NCI-H2171 treated with DMSO at 0.1 percent for 48 hours (cell line): ENCODE results near the gene TECPR1.

Source experiments
- DNase-seq: peaks from one replicate; lab custom pipeline; 2025; lab: John Stamatoyannopoulos, UW

TECPR1 gene, protein sequence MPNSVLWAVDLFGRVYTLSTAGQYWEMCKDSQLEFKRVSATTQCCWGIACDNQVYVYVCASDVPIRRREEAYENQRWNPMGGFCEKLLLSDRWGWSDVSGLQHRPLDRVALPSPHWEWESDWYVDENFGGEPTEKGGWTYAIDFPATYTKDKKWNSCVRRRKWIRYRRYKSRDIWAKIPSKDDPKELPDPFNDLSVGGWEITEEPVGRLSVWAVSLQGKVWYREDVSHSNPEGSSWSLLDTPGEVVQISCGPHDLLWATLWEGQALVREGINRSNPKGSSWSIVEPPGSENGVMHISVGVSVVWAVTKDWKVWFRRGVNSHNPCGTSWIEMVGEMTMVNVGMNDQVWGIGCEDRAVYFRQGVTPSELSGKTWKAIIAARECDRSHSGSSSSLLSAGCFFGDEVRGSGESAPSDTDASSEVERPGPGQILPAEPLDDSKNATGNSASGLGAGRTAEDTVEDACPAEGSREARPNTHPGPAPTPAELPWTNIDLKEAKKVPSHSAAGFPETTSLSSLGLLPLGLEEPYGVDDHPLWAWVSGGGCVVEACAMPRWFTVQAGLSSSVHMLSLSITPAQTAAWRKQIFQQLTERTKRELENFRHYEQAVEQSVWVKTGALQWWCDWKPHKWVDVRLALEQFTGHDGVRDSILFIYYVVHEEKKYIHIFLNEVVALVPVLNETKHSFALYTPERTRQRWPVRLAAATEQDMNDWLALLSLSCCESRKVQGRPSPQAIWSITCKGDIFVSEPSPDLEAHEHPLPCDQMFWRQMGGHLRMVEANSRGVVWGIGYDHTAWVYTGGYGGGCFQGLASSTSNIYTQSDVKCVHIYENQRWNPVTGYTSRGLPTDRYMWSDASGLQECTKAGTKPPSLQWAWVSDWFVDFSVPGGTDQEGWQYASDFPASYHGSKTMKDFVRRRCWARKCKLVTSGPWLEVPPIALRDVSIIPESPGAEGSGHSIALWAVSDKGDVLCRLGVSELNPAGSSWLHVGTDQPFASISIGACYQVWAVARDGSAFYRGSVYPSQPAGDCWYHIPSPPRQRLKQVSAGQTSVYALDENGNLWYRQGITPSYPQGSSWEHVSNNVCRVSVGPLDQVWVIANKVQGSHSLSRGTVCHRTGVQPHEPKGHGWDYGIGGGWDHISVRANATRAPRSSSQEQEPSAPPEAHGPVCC

DNA sequence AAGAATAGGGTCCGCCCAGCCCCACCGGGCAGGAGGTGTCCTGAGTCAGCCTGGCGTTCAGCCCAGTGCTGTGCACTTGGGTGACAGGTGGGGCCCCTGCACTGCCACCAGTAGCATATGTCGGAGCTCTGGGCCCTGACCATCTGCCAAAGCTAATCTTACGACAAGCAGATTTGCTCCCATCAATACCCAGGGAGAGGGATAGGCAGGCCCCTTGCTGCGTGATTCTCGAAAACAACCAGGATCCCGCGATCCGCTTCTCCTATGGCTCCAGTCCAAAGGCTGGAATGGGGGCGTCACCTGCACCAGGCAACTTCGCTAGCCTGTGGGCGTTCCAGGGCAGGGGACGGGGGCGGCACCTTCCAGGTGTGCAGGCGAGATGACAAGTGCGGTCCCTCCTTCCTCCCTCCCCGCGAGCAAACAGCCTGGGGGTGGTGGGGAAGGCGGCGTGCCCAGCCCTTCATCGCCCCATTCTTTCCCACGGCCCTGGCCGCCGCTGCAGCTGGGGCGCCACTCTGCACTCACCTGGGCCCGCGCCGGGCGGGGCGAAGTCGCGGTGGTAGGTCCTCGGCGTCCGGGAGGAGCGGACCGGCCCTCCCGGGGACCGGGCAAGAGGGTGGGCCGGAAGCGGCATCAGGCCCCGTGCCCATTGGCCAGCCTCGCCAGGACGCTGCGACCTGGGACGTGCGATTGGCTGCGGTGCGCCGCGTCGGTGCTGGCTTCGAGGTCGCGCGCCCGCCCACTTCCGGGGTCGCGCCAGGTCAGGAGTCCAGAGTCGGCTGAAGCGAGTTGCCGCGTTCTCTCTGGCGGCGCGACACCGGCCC lies at the start of gene TECPR1:
Gene TECPR1, minus strand, starts transcription at position 632 of the 824 bp plus-strand sequence. CDS start 6,086 bp downstream, outside the sequence.
- peak; percentile 98 for DNase-seq

DNA sequence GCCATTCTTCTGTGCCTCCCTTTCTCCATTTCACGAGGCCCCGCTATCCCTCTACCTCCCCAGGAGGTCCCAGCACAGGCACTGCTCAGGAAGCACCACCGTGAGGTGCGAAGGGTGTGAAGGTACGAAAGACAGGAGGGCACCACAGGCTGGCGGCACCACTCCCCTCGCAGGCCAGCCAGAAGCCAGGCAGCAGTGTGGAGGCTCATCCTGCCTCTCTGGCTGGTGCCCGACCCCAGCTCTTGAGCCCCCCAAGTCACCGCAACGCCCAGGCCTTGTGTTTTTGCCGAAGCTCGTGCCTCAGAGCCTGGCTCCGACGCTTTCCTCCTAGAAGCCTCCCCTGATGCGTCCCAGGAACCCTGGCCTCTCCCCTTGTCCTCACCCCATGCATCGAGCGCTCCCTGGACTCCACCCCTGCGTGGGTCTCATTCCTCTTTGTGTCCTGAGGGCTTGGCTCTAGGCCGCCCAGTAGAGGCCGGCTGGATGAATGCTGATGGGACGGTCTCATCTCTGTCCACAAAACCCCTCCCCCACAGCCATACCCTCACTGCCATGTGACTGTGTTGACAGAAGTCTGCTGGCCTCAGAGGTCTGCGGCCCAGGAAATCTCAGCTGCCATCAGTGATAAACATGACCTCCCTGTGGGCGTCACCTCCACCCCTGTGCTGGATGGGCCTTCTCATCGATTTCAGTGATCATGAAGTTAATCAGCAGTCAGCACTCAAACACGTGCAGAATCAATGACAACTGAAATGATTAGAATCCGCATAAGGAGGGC lies 48.8 kb upstream of the TECPR1 start:
- DNase-seq, result no peak

DNA sequence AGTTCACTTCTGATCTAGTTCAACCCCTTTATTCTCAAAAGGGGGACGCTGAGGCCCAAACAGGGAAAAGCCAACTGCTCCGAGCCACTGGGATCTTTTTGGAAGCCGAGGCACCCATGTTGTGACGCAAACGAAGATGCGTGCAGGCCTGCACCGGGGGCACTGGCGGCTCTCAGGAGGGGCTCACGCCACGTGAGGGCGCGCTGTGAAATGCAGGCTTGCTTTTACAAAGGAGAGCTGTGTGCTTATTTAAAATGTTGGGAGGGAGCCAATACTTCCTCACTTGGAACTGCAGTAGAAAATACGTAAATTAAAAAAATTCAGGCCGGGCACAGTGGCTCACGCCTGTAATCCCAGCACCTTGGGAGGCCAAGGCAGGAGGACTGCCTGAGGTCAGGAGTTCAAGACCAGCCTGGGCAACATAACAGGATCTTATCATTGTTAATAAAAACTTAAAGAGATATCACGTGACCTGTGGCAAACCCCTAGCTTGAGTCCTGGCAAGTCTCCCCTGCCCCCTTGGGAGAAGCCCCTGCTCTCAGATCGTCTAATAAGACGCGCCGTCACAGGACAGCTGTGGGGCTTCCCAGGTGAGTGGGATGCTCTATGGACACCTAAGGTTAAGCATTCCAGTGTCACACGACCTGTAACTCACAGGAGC lies 45.7 kb upstream of the TECPR1 start:
- no peak for DNase-seq

DNA sequence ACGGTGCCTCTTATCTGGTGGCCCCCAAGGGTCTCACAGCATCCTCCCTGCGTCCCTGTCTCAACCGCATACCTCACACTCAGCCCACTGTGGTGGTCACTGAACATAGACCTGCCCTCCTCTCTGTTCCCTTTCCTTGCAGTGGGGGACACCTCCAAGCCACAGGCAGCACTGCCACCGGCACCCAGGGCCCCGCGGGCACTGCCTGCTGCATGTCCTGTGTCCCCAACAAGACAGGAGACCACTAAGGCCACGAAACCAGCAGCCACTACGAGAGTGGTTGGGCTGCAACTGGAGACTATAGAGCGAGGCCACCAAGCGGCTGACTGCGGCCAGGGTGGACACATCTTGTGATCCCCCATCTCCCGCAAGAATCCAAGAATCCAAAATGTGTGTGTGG lies 44.8 kb upstream of the TECPR1 start:
- no peak for DNase-seq

DNA sequence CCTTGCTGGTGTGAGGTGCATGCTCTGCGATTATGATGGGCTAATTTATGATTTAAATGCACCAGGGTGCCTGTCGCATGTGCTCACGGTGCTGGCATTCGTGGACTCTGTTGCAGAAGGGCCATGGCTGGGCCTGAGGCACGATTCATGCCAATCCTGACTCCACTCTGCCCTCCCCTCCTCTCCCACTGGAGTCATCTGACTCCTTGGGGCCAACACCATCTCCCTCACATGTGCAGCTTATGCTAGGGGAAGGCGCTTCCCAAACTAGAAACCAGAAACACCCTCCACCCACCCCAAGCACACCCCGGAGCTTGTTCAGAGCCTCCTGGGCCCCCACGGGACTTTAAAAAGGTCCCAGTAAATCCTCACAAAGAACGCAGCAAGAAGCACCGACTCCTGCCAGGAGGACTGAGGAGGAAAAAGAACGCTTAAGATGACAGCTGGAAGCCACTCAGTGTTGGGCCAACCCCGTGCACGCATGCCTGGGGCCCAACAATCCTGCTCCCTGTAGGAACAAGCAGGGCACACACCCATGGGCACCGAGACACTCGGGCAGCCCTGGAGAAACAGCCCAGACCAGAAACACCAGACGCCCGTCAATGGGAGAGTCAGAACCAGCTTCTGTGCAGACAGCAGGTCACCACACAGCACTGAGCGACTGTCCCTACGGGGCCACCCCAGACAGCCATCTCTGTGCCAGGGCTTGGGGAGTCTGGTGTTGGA lies 43.6 kb upstream of the TECPR1 start:
- no peak for DNase-seq

DNA sequence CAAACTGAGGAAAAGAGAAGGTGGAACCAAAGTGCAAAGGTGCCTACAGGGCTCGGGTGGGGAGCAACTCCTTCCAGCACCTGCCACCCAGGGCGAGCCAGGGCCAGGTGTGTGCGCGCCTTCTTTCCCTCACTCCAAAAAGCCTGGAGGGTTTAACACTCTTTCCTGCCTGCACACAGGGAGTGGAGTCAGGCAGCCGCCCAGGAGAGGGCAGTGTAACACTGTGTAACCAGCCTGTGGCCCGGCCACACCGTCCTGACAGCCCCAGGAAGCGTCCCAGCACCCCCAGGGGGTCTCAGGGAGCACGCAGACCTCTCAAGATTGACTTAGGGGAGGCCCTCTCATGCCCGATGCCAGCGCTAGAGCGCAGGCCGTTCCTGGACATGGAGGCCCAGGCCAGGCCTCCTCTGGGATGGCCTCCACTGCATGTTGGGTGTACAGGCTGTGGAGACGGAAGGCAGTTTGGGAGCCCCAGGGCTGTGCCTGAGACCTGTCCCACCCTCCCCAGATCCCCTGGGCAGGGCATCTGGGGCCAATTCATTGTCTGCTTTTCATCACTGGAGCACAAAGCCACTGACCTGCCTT lies 42.9 kb upstream of the TECPR1 start:
- peak; percentile 67 for DNase-seq

DNA sequence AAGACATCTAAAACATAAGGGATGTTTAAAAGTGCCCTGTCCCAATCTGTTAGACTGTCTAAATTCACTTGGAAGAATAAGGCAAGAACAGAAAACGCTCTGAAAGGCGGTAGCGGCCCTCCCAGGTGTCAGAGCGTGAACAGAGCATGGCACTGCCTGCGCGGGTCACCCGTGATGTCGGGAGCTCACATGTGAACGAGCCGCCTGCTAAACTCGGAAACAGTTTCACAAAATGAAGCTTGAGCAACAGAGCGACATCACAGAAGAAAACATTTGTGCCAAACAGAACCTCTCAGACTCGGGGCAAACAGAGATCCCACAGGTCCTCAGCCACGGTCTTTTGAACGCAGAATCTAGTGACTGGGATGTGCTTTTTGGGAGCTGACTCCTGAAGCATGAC lies 42.3 kb upstream of the TECPR1 start:
- DNase-seq, result no peak

DNA sequence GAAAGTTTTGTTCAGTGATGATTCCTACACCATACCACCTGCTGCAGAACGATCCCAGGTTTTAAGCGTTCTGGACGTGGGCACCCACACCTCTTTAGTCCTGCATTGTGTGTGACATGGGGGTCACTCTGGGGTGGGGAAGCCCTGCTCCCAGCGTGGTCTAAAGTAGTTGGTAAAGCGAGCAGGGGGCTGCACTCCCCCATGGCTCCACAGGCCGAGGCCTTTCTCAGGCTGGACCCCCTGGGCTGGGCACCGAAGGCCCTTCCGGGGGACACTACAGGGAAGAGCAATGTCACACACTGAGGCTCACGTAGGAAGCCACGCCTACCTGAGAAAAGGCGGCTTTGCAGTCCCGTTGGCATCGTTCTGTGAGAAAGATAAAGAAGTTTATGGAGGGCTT lies 41.7 kb upstream of the TECPR1 start:
- no peak for DNase-seq

DNA sequence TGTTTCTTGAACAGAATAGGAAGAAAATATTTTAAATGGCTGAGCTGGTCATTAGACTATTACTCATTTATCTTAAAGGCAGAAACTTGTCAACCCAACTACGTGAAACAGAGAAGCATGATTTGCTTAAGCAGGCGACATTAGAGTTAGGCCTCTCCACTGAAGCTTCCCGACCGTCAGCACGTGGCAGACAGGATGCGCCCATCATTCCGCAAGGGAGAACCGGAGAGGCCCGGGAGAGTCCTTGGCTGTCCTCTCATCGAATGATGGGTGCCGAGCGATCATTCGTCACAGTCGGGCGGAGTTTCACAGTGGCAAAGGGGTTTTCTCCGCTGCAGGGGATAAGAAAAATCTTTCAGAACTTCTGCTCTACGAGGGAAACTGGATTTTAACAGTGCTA lies 41.2 kb upstream of the TECPR1 start:
- no peak for DNase-seq

DNA sequence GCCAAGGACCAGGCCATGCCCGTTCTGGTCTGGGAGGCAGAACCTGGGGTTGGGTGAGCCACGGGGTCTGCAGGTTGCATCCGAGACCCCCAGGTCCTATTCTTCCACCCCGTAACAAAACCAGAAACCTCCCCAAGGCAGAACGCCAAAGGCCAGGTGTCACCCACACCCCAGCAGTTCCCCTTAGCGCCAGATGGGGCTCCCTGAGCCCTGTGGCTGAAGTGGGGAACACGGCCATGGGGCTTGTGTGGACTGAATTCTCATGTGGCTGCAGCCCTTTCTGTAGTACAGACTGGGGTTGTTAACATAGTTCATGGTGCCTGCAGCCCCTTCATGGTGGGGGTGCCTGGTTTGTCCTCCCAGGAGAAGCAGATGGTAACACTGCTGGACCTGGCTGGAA lies 39.7 kb upstream of the TECPR1 start:
- DNase-seq, result no peak

DNA sequence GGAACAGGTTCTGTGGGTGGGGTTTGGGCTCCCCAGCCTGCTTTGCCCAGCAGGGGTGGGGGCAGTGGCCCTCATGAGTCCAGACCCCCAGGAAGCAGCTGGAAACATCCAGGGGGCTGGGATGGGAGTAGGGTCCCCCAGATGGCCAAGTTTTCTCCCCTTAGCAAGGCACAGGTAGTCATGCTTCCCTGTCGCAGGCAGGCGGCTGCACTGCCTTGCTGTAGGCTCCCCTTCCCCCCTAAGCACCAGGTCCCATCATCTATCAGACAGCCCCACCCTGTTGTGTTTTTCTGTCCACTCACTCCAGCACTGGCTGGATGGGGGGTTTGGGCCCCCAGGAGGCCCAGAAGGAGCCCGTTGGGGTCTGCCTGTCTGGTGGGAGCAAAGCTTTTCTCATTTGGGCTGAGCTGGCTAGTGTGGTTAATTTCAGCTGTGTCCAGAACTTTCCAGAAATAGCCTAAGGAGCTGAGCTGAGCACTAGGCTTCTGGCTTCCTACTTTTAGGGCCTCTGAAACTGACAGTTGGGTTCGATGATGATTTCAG lies 37.4 kb upstream of the TECPR1 start:
- DNase-seq, result no peak

DNA sequence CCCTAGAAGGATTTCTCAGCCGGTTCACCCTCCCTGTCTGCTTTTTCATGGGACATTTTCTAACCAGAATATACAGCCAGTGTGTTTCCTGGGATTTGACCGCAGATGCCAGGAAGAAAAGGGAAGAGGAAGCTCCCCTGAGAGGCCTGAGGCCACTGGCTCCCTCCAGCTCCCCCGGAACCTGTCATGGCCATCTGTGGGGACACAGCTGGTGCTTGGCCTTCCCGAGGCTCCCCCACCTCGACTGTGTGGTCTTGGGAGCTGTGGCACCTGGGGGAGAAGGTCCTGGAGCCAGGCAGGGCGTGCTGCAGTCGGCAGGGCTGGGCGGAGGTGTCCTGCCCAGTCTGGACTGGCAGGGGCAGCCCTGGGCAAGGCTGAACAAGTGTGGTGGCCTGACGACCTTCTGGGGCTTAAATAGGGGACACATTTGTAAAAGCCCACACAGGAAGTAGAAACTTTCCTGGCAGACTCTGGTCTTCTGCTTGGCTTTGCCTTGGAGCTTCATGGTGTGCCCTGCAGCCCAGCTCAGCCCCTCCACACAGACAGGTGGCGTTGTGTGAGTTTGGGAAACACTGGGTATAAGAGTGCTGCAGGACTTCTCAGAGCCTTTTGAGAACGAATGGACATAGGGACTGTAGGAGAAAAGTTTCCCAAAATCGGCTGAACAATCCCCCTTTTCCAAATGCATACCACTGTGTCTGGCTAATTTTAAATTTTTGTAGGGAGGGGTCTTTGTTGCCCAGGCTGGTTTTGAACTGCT lies 36.2 kb upstream of the TECPR1 start:
- DNase-seq, result no peak

DNA sequence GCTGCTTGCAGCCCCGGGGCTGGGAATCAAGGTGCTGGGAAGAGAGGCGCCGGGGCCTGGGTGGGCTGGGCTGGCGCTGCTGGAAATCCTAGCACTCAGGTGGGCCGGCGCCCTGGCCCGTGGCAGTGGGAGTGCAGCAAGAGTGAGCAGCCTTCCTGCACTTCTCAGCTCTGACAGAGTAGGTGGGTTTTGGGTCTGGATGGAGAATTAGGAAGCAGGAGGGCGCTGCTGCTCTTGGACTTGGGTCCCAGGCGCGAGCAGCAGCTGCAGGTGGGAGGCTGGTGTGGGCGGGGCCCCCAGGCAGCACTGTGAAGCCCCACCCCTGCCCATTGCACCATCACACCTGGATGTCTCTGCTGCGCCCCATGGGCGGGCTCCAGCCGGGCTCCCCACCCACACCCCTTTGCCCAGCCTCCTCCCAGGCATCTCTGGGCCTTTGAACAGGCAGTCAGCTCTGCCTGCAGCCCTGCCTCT lies 35.5 kb upstream of the TECPR1 start:
- DNase-seq, result peak; percentile 27

DNA sequence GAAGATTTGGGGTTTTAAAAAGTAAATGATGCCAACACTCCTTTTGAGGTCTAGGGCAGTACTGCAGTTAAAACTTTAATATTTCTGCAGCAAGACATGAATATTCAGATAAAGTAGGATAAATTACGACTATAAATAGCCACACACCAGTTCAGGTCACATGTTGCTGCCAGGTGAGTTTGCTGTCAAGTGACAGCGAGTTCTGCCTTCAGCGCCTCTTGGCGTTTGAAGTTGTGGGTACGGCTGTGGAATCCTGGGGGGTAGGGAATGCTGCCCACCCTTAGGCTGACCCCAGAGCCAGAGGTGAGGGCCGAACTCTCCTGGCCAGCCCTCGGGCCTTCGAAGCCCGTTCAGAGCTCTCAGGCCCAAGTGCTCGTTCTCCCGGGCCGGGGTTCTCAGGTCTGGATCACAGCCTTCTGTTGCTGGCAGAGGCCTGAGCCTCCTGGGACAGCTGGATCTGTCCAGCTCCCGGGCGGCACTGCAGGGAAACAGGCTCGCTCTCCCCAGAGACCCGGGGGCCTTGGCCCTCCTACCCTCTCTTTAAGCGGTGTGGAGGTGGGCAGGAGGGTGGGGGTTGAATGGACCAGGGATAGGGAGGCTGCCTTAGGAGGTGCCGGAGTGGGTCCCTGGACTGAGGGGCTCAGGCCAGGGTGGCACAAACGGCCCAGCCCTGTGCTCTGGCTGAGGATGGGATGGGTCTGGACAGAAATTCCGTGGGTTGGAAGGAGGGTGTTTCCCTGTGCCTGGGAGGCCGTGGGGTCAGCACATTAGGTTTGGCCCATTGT lies 34.9 kb upstream of the TECPR1 start:
- no peak for DNase-seq

DNA sequence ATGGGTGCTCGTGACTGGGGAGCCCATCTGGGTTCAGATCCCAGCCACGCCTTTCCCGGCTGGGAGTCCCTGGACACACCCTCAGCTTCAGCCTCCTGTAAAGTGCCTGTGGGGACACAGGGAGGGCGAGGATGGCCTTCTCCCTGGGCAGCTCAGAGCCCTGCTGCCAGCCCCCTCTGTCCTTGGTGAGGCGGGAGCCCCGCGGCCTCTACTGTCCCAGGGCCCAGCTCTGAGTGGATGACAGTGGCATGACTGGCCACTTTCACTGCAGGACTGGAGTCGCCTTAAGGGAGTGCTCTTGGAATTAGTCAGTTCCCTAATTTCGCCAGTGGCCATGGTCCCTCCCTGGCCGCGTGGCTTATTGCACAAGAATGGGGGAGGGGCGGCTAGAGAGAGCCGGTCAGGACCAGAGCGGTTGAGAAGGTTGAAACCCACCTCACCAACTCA lies 34.1 kb upstream of the TECPR1 start:
- DNase-seq, result no peak

DNA sequence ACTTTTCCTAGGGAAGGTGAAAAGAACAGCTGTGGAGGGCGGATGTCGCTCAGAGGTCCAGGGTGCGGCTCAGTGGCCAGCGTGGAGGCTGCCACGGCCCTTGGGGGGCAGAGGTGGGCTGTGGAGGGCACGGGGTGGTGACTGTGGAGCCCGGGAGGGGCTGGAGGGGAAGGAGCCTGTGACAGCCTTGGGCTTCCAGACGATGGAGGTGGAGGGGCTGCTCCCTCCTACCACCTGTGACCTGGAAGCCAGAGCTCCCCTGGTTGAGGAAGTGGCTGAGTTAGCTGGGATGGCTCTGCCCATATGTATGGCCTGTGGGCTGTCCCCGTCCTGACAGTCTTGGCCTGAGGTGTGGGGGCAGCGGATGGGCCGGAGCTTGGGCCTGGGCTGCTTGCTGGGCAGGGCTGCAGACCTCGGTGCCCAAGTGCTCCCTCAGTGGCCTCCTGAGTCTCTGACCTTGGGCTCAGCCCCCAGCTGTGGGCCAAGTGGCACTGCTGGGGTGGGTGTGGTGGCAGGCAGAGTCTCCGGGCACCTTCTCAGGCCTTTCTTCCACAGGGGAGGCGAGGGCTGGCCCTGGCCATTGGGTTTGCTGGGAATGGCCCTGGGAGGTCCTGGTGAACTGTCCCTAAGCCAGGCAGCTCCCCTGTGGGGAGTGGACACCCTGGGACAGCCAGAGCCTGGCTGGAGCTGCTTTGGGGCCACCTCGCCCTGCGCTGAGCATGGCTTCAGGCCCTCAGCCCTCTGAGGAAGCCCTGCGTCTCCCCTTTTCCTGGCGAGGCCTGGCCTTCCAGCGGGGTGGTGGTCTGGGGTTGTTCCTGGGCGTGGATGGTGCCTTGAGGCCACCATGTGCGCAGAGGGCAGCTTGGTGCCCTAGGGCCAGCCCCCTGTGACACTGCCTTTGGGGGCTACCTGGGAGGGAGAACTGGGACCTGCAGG lies 33.4 kb upstream of the TECPR1 start:
- no peak for DNase-seq
